GM12891 (cell line): ENCODE data around the gene RALB.

ENCODE experiments used
- DNase-seq: peaks from one replicate; pipeline ENCODE4 v3.0.0; 2011; ENCODE audit warnings: low spot score; ENCODE audit not compliant: insufficient read length
- FAIRE-seq: peaks from 2 replicates; lab custom pipeline; 2011; peaks lifted over from hg19 to GRCh38; lab: Jason Lieb, UNC
- PAX5 ChIP-seq: IDR thresholded peaks from 2 replicates; pipeline ENCODE4 v1.6.1; 2011; ENCODE audit warnings: low read length, moderate library complexity, mild to moderate bottlenecking; ENCODE audit not compliant: insufficient read depth, severe bottlenecking
- POLR2A ChIP-seq: IDR thresholded peaks from 2 replicates; pipeline ENCODE4 v1.6.1; 2011; ENCODE audit warnings: low read depth, low read length, control low read depth
- POLR2AphosphoS5 ChIP-seq: IDR thresholded peaks from 2 replicates; pipeline ENCODE4 v1.6.1; 2011; ENCODE audit warnings: low read depth, low read length, control low read depth
- POU2F2 ChIP-seq: IDR thresholded peaks from 2 replicates; pipeline ENCODE4 v1.6.1; 2011; ENCODE audit warnings: low read depth, mild to moderate bottlenecking, control low read depth, low read length, moderate library complexity
- SPI1 ChIP-seq: IDR thresholded peaks from 2 replicates; pipeline ENCODE4 v1.6.1; 2011; ENCODE audit warnings: low read depth, low read length, control low read depth
- TAF1 ChIP-seq: IDR thresholded peaks from 2 replicates; pipeline ENCODE4 v1.6.1; 2011; ENCODE audit warnings: low read depth, low read length, control low read depth

The RALB gene

DNA sequence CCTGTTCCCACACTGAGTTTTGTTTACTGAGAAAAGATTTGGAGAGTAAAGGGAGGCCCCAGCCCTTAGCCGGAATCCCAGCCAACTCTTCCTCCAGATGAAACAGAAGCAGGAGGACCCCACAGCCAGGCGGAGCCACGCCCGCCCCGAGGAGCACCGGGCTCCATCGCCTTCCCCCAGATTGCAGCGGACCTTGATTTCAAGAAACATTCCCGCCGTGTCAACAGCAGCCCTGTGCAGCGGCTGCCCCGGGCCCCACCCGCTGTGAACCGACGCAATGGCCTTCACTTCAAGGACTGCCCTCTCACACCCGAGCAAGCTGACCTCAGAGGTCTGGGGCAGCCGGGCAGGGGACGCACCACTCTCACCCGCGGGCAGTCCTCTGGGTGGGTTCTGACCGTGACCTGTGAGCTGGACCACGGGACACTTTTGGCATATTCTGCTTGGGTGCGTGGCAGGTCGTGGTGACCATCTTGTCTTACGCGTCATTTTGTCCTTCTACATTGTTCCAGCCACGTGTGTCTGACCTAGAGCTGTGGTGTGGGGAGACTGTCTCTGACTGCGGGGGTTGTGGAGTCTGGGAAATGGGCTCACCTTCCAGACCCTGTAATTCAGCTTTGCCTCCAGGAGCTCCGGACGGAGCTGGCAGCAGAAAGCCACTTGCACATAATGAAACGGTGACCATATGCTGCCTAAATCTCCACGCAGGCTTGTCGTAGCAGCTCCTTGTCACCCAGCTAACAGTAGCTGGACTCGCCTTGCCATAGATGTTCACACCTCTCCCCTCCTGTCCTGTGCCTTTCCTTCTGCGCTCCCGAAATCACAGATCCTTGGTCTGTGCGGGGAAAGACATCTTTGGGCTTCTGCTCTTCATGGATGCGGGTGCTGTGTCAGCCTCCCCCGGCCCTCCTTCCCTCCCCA lies 61.3 kb downstream of the RALB start:
- TF ChIP-seq SPI1 (no peak), POLR2A (no peak), PAX5 (no peak), POU2F2 (no peak), TAF1 (no peak), POLR2AphosphoS5 (no peak)
- DNase-seq (no peak), FAIRE-seq (no peak)

DNA sequence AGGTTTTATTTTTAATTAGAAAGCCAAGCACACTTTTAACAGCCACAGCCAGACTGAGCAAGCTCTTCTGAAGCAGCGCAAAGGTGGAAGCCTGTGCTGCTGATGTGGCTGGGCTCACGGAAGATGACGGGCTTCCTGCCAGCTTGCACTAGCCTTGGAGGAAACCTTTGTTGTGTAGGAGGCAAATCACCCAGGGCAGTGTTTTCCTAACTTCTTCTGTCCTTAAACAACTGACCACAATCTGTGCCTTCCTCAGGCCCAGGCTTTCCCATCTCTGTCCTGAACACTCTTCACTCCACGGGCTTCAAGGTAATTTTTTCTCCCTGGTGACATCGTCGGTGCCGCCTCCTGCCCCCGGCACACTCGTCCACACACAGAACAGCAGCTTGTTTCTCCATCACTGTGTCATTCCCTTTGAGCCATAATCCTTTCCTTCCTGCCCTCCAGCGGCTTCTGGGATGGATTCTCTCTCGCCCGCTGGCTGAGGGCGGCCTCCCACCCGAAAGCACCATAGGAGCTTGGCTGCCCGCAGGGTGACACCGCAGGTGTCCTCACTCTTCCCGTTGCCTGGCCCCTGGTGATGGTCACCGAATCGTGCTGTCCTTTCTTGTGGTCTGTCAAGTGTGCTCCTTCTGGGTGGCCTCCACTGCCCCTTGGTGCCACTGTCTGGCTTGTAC lies 62.2 kb downstream of the RALB start:
- no peak for TF ChIP-seq POLR2A
- no peak for TF ChIP-seq POU2F2
- no peak for TF ChIP-seq POLR2AphosphoS5
- no peak for TF ChIP-seq PAX5
- no peak for TF ChIP-seq TAF1
- no peak for TF ChIP-seq SPI1
- DNase-seq = no peak

DNA sequence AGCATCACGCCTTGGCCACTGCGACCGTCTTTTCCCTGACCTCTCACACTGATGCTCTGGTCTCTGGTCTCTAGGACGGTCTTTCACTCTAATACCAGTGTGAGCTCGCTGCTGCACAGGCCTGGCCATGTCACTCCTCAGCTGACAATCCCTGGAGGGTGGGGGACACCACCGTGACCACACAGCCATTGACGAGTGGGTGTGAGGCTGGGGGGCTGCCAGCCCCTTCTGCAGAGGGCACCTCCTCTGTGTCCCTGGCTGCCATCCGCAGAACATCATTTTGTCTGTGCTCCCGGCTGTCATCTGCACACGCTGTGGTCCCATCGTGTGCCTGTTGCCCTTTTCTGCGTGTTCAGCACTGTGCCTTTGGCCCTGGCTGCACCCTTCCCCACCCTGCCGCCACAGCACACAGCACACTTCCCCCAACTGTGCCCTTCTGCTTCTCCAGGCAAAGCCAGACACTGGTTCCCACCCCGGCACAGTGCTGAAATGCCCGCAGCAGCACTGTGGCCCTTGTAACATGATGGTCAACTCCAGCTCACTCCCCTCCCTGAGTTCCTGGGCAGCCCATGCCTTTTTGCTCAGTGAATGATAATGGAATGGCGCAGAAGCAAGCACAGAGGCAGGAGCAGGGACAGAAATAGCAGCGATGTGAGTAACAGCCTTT lies 62.8 kb downstream of the RALB start:
- no peak for DNase-seq
- no peak for FAIRE-seq
- TF ChIP-seq TAF1 (no peak), POLR2AphosphoS5 (no peak), PAX5 (no peak), POU2F2 (no peak), SPI1 (no peak)

More for the DNA sequence above, 62.2 kb downstream of the RALB start:
- FAIRE-seq = no peak

DNA sequence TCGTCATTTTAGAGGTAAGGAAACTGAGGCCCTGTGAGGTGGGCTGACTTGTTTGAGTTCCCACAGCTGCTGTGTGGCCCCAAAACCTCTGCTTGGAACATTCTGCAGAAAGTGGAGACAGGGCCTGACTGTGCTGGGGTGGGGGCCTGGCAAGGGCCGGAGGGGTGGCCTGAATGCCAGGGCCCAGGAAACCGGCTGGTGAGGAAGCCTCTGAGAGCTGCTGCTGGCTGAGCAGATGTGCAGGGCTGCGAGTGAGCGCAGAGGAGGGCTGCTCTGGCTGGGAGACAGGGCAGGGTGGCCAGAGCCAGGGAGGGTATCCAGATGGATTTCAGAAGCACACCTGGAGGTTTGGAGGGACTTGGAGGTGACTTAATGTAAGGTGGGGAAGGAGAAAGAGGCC lies 63.4 kb downstream of the RALB start:
- no peak for FAIRE-seq
- no peak for DNase-seq
- no peak for TF ChIP-seq POLR2A
- no peak for TF ChIP-seq SPI1
- TF ChIP-seq POLR2AphosphoS5 = no peak
- TF ChIP-seq TAF1 = no peak
- TF ChIP-seq PAX5 = no peak
- TF ChIP-seq POU2F2 = no peak

DNA sequence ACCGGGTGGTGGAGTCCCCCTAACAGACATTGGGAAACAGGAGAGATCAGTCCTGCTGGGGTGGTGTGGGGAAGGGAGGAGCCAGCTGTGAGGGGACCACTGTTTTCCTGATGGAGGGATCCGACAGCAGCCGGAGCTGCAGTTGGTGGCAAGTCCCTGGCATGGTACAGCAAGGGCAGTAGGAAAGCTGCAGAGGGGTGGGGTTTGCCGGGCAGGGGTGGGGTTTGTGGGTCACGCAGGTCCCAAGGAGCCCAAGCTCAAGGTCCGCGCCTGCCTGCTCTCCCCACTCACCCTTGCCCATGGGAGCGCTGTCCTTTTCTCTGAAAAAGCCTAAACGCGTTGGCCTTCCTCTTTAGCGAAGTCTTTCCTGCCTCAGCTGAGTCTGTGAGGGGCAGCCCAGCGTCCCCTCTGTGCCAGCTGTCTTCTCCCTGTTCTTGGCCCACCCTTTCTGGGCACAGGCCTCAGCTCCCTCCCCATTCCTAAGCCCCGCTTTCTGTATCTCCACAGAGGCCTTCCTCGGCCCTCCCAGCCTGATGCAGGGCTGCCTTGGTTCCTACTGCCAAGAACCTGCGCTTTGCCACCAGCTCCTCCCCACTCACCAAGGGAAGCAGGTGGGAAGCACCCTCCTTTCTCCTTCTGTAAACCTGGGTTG lies 64.0 kb downstream of the RALB start:
- TF ChIP-seq TAF1 = no peak
- TF ChIP-seq POLR2AphosphoS5 = no peak
- no peak for TF ChIP-seq SPI1
- TF ChIP-seq PAX5 = no peak
- TF ChIP-seq POU2F2 = no peak
- no peak for TF ChIP-seq POLR2A
- no peak for FAIRE-seq
- DNase-seq = no peak

DNA sequence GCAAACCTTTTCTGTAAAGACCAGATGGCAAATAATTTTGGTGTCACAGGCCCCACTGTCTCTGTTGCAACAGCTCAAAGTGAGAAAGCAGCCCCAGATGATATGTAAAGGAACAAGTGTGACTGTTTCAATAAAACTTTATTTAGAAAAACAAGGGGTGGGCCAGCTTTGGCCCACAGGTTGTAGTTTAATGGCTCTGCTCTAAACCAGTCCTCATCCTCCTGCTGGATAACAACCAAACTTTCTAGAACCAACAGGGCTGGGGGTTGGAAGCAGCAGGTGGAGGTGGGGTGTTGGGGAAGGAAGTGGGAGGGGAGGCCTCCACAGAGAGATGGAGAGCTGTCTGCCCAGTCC lies 64.5 kb downstream of the RALB start:
- DNase-seq (no peak), FAIRE-seq (no peak)
- TF ChIP-seq POLR2AphosphoS5 = no peak
- TF ChIP-seq TAF1 = no peak
- TF ChIP-seq PAX5 = no peak
- TF ChIP-seq POLR2A = no peak
- TF ChIP-seq POU2F2 = no peak
- no peak for TF ChIP-seq SPI1

DNA sequence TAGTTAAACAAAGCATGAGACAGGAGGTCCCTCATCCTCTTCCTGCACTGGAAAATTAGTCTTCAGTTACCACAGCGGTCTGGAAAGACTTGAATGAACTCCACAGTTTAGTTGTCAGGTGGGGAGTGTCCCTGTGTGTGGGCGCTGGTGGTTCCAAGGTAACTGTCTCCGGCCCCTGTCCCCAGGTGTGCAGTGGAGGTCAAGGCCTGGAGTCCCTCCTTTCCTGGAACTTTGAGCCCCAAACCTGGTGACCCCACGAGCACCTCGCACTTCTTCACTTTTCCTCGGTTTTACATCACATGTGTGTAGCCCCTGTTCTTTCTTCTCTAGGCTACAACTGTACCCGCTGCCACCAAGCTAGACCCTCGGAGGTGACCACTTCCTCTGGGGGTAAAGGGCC lies 65.3 kb downstream of the RALB start:
- no peak for FAIRE-seq
- no peak for TF ChIP-seq POLR2AphosphoS5
- TF ChIP-seq SPI1 = no peak
- TF ChIP-seq PAX5 = no peak
- TF ChIP-seq POLR2A = no peak
- TF ChIP-seq TAF1 = no peak
- TF ChIP-seq POU2F2 = no peak
- no peak for DNase-seq

DNA sequence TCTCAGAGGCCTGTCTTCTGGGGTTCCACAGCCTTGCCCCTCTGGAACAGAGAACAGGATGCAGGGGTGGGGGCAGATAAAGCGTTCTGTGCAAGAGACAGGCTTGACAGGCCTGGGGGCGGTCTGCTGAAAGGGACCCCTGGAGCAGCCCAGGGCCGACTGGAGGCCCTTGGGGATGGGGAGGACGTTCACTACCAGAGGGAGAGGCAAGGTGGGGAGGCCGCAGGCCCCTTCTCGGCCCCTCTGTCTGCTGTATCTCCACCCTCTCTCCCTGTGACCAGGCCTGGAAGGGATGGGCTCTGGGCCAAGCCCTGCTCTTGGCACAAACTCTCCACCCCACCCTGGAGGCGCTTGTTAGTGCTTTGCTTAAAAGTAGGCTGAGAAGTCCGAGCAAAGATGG lies 66.0 kb downstream of the RALB start:
- no peak for FAIRE-seq
- DNase-seq = no peak
- TF ChIP-seq POLR2AphosphoS5 (no peak), SPI1 (no peak), POU2F2 (no peak), TAF1 (no peak), PAX5 (no peak), POLR2A (no peak)

DNA sequence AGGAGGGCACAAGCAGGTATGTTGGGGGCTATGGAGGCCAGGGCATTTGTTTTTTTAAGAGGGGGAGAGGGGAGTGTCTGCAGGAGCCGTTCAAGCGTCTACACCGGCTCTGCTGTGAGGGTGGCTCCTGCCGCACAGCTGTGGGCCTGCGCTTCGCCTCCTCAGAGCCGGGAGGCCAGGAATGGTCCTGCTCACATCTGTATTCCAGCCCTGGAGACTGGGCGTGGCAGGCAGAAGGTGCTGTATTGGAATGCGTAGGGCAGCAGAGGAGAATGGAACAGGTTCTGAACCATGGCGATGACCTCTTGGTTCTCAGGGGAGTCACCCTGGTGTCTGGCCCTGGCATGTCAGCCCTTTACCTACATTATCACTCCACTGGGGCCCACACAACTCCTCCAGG lies 66.5 kb downstream of the RALB start:
- no peak for FAIRE-seq
- no peak for DNase-seq
- TF ChIP-seq POLR2A (no peak), POU2F2 (no peak), PAX5 (no peak), POLR2AphosphoS5 (no peak), TAF1 (no peak), SPI1 (no peak)
